Iris pigment epithelial cell (primary cell): ENCODE data around the gene ZNF341.

ENCODE experiments used
- DNase-seq: peaks from one replicate; pipeline ENCODE4 v3.0.0-alpha.2; 2011; ENCODE audit warnings: low read depth

The ZNF341 gene

GRCh38 chr20:33702861-33703260 lies 28.9 kb upstream of the ZNF341 start:
- DNase-seq = no peak

DNA sequence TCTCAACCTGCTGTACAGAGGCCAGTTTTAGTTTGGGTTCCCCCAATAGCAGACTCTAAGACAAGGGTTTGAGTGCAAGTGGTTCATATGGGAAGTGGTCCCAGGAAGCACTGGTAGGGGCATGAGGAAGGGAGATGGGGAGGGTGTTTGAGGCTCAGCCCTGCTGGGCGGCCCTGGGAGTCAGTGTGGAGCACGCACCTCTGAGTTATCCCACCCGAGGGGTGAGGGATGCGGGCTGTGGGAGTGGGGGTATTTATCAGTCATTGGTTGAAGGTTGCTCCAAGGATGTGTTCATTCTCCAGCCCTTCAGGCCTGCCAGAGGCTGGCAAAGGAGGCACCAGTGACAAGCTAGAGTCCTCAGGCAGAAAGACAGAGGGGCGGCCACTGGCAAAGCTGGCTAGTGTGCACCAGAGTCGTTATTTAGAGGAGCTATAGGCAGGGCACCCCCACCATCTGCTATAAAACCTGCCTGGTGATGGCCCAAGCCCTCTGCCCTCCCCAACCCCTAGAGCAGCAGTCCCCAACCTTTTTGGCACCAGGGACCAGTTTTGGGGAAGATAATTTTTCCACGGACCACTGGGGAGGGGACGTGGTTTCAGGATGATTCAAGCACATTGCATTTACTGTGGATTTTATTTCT lies 28.2 kb upstream of the ZNF341 start:
- DNase-seq = no peak

- no peak for DNase-seq
Observed at GRCh38 chr20:33704197-33704924, 27.4 kb upstream of the ZNF341 start.

DNA sequence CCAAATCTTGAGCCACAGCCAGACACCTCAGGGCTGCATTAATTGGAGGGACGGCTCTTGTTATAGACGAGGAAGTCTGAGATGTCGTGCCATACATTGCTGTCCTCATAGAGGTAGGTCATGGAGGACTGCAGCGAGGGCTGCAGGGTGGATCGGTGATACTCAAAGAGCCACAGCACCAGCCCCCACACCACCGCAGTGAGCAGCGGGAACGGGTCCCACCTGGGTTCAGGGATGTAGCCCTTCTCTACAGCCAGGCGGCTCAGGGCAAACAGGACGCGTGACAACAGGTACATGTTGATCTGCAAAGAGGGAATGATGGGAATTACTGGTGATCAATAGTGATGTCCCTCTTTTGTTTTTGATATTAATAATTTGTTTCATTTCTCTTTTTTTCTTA lies 24.1 kb upstream of the ZNF341 start:
- DNase-seq = no peak

- no peak for DNase-seq
Observed at GRCh38 chr20:33709398-33709797, 22.4 kb upstream of the ZNF341 start.

- DNase-seq = no peak
Observed at GRCh38 chr20:33709905-33710541, 21.8 kb upstream of the ZNF341 start.

DNA sequence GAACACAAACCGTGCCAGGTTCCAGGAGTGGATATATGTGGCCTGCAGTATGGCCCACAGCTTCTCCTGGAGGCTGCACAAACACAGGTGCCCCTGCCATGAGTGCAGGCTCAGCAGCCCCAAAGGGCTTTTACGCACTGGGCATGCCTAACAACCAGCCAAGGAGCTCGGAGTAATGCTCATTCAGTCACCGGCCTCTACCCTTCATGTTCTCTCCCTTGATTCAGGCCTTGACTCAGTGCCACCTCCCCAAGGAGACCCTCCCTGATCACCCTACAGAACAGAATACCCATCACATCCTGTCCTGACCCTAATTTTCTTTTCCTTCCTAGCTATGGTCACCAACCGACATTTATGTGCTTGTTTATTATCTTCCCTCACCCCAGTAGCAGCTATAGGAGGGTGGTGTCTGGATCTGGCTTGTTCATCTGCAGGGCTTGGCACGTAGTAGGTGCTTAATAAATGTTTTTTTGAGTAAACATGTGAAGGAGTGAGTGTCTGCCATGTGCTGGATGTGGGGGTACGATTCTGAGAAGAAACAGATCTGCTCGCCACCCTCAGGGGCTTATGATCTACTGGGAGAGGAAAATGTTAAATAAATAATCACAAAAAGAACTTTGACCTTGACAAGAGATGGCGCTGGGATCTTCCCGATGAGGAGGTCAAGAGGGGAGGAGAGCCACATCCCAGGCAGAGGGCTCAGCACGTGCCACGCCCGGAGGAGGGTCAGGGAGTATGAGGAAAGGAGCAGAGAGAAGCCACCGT lies 20.9 kb upstream of the ZNF341 start:
- DNase-seq = no peak

DNA sequence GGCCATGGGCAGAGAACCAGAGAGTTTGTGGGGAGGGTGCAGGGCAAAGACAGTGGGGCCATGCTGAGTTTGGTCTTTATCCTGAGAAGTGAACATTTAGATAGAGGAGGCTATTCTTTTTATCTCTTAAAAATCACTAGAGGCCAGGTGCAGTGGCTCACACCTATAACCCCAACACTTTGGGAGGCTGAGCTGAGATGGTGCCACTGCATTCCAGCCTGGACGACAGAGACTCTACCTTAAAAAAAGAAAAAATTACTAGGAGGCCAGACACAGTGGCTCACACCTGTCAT lies 20.4 kb upstream of the ZNF341 start:
- no peak for DNase-seq

GRCh38 chr20:33713865-33714367 lies 17.9 kb upstream of the ZNF341 start:
- no peak for DNase-seq

DNA sequence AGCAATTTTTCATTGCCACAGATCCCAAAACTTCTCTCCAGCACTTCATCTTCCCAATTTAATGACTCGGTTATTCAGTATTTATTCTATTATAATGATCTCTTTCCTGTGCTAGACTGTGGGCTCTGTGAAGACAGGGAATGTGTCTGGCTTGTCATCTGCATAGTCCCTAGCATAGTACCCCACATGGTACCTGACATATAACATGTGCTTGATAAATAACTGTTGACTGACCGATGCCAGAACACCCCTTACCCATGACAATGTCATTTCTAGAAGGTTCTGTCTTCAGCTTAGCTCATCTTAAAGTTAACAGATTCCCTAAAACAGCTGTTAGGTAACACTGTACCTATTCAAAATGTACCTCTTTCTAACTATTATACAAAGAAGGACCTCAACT lies 15.3 kb upstream of the ZNF341 start:
- DNase-seq = no peak

- DNase-seq = no peak
Observed at GRCh38 chr20:33719277-33719988, 12.4 kb upstream of the ZNF341 start.

- peak; percentile 99 for DNase-seq
Observed at GRCh38 chr20:33719989-33720709, 11.6 kb upstream of the ZNF341 start, which contains the start of gene PXMP4. Gene PXMP4 (minus strand): TSS chr20:33720310. CDS start chr20:33720207, 103 bp downstream.

GRCh38 chr20:33721391-33722140 lies 10.2 kb upstream of the ZNF341 start:
- no peak for DNase-seq

- peak; percentile 58 for DNase-seq
Observed at GRCh38 chr20:33724439-33725094, 7.2 kb upstream of the ZNF341 start.

DNA sequence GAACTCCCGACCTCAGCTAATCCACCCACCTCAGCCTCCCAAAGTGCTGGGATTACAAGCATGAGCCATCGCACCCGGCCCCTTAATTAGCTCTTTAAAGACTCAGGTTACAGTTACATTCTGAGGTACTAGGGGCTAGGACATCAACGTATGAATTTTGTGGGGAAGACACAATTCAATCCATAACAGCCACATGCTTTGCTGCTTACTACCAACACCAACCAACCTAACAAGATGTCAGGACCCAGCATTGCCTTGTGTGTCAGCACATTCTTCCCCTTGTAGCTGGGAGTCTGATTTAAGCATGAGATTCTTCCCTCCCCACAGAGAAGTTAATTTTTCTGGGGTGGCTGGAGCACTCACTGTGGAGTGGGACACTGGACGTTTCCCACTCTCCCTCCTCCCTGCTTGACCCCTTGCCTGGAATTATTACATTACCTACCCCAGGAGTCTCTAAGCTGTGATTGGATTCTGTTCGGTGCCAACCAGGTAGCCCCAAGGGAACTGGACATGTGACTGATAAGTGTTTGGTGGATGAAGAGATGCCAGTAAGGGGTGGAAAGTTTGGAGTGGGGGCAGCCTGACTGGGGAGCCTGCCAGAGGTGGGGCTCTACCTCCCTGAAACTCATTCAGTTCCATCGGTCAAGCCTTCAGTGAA lies 6.1 kb upstream of the ZNF341 start:
- DNase-seq = no peak

- DNase-seq = no peak
Observed at GRCh38 chr20:33727115-33727479, 4.7 kb upstream of the ZNF341 start.

DNA sequence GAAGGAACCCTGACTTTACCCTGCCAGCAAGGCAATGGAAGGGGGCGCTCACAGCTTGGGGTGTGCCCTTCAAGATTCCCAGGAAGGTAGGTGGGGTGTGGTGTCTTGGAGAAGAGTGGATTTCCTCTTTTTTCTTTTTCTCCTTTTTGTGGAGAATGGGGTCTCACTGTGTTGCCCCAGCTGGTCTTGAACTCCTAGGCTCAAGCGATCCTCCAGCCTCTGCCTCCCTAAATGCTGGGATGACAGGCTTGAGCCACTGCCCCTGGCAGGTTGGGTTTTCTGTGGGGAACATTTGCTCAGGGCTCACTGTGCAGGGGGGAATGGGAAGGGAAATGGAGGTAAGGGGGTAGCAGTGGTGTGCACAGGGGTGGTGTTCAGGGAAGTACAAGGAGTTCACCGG lies 4.0 kb upstream of the ZNF341 start:
- DNase-seq = no peak

GRCh38 chr20:33728463-33728862 lies 3.3 kb upstream of the ZNF341 start:
- DNase-seq = no peak

GRCh38 chr20:33729101-33729500 lies 2.7 kb upstream of the ZNF341 start:
- no peak for DNase-seq
